ENCODE data around the gene STXBP4. TPM values are rescaled to one million over a fixed set of nuclear protein-coding genes. Genes with fewer than 3 reads are reported as not detected.
A peak's percentile ranks its signal among the peaks of the same experiment; 100 is the strongest.

The STXBP4 gene, protein sequence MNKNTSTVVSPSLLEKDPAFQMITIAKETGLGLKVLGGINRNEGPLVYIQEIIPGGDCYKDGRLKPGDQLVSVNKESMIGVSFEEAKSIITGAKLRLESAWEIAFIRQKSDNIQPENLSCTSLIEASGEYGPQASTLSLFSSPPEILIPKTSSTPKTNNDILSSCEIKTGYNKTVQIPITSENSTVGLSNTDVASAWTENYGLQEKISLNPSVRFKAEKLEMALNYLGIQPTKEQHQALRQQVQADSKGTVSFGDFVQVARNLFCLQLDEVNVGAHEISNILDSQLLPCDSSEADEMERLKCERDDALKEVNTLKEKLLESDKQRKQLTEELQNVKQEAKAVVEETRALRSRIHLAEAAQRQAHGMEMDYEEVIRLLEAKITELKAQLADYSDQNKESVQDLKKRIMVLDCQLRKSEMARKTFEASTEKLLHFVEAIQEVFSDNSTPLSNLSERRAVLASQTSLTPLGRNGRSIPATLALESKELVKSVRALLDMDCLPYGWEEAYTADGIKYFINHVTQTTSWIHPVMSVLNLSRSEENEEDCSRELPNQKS
- total RNA-seq (2021): 14.8 and 16.5 TPM in 2 replicates
- long read RNA-seq, full-length matches to known transcripts: 8 of 36 reads
- long read RNA-seq, partial matches to known transcripts: 14 of 36 reads
- long read RNA-seq, other reads (novel, unspliced or antisense): 14 of 36 reads

DNA sequence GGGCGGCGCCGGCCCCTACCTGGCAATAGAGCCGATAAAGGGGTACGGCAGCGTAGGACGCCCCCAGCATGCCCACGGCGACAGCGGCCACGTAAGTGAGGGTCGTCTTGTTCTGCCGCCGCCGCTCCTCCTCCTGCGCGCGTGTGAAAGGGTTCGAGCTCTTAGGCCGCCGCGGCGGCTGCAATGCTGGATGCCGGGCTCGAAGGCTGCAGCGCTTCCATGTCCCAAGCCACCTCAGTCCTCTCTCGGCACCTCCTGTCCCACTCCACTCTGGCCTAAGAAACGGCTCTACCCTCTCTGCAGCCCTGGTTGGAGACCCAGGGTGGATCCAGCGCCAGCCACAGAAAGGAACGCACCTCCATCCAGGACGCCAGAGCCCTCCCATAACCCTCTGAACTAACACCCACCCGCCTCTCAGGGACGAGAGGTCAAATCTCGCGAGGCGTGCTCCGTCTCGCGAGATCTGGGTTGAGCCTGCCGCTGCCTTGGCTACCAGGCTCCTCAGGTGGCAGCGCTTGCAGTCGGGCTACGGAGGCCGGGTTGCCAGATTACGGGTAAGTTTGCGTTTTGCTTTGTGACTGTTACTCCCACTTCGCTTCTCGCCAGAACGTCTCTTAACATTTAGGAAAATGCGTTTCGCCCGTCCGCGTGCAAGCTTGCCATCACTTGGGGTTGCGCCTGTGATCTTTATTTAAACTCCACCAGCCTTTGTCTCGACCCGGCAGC is at the start of gene STXBP4, which contains the start of gene COX11:
TSS of gene STXBP4 (plus strand) at position 504 of the 726 bp plus-strand sequence. CDS start 17,455 bp downstream, outside the sequence.
TSS of gene COX11 (minus strand) at position 393 of the 726 bp plus-strand sequence. CDS start at position 385, 8 bp downstream.
- H3K4me3 Mint-ChIP-seq: no peak within 1 kb of the TSS
- Histone ChIP-seq H3K79me2 (ENCODE audit: insufficient read depth, low read length) (peaks cover 16% of the 10 kb centered on the region; the same call in 1 of the 2 replicates), H3K23ac (ENCODE audit: insufficient read length, low read depth, low read length) (no peak within 1 kb of the TSS), H4K5ac (ENCODE audit: insufficient read length, low read depth, low read length) (no peak within 1 kb of the TSS), H4K91ac (ENCODE audit: insufficient read length, low read depth, low read length) (no peak within 1 kb of the TSS), H3K27ac (ENCODE audit: insufficient read length, low read depth, low read length) (no peak within 1 kb of the TSS), H4K20me1 (ENCODE audit: control insufficient read depth, insufficient read depth, insufficient read length) (no peaks in the 10 kb centered on the region), H2BK15ac (ENCODE audit: low read depth, low read length) (no peak within 1 kb of the TSS), H2BK12ac (ENCODE audit: insufficient read length, low read depth, low read length) (no peak within 1 kb of the TSS), H3K9ac (ENCODE audit: extremely low read depth, insufficient read length, low read length) (peak within 1 kb of the TSS; percentile 96), H3T11ph (ENCODE audit: low read length) (no peak within 1 kb of the TSS), H3K23me2 (ENCODE audit: insufficient read length, low read depth, low read length, poor library complexity, severe bottlenecking) (peaks cover 7% of the 10 kb centered on the region), H3K14ac (ENCODE audit: insufficient read depth, low read length) (peak within 1 kb of the TSS; percentile 92), H4K8ac (replicated peaks; ENCODE audit: insufficient read length, low read depth, low read length) (no peak within 1 kb of the TSS), H2BK20ac (ENCODE audit: low read depth, low read length, poor library complexity, severe bottlenecking) (no peak within 1 kb of the TSS), H2AK5ac (ENCODE audit: insufficient read length, low read length) (no peak within 1 kb of the TSS), H3K4me1 (ENCODE audit: insufficient read depth, low read length) (no peaks in the 10 kb centered on the region; the same call in 1 of the 2 replicates), H3K9me3 (ENCODE audit: control insufficient read depth, low read depth, low read length) (no peaks in the 10 kb centered on the region), H3K56ac (ENCODE audit: insufficient read length, low read depth, low read length) (peak within 1 kb of the TSS; percentile 12), H3K79me1 (ENCODE audit: insufficient read depth, low read depth, low read length, poor library complexity, severe bottlenecking) (no peaks in the 10 kb centered on the region), H2BK5ac (ENCODE audit: insufficient read length, low read length) (no peak within 1 kb of the TSS), H3K4me2 (ENCODE audit: insufficient read depth, insufficient read length, low read length) (peak within 1 kb of the TSS; percentile 83), H2AFZ (ENCODE audit: low read length) (peak within 1 kb of the TSS; percentile 82), H3K18ac (ENCODE audit: insufficient read length, low read depth, low read length) (peak within 1 kb of the TSS; percentile 69), H3K4ac (ENCODE audit: low read depth, low read length) (no peak within 1 kb of the TSS), H2BK120ac (ENCODE audit: low read depth, low read length, poor library complexity, severe bottlenecking) (no peak within 1 kb of the TSS), H3K27me3 (ENCODE audit: insufficient read depth, low read length) (no peaks in the 10 kb centered on the region)
- no CpG with 5 or more reads among the region's 57 CpGs for WGBS (ENCODE audit: extremely low coverage, insufficient read length, low lambda C conversion rate)
- TF ChIP-seq, protein P1, sequence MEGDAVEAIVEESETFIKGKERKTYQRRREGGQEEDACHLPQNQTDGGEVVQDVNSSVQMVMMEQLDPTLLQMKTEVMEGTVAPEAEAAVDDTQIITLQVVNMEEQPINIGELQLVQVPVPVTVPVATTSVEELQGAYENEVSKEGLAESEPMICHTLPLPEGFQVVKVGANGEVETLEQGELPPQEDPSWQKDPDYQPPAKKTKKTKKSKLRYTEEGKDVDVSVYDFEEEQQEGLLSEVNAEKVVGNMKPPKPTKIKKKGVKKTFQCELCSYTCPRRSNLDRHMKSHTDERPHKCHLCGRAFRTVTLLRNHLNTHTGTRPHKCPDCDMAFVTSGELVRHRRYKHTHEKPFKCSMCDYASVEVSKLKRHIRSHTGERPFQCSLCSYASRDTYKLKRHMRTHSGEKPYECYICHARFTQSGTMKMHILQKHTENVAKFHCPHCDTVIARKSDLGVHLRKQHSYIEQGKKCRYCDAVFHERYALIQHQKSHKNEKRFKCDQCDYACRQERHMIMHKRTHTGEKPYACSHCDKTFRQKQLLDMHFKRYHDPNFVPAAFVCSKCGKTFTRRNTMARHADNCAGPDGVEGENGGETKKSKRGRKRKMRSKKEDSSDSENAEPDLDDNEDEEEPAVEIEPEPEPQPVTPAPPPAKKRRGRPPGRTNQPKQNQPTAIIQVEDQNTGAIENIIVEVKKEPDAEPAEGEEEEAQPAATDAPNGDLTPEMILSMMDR (conservative IDR thresholded peaks at IDR 0.05): peak; percentile 50; the same call in 2 of the 3 replicates
- DNase-seq: peak; percentile 99
- peaks cover 12 to 13% of the 10 kb centered on the region in 2 experiments for H3K4me1 Mint-ChIP-seq
- no peaks in the 10 kb centered on the region for H3K27me3 Mint-ChIP-seq (ENCODE audit: low read depth)
- no peaks in the 10 kb centered on the region for H3K9me3 Mint-ChIP-seq
- H3K36me3 Mint-ChIP-seq (ENCODE audit: insufficient read depth in 1 of 3, low read depth in 3 of 3): peaks cover 7 to 24% (median 22%) of the 10 kb centered on the region in 3 experiments; a peak in 6 of 7 replicates
- H3K27ac Mint-ChIP-seq: no peak within 1 kb of the TSS

Data from H9 (cell line).